ENCODE results near the gene TRAPPC14.

TRAPPC14 gene

DNA sequence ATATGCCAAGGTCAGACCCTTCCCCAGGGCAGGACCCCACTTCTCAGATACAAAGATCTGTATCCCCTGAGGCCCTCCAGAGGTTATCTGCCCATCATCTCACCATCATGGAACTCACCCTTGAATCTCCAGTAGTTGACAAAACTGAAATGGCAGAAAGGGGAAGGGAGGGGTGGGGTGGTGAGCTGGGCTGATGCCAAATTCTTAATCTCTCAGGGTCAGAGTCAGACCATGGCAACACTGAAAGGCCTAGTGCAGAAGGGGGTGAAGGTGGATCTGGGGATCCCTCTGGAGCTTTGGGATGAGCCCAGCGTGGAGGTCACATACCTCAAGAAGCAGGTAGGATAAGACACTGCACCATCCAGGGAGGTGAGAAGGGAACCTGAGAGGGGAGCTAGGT is 36.0 kb downstream of the TRAPPC14 start:
- no peak for DNase-seq

DNA sequence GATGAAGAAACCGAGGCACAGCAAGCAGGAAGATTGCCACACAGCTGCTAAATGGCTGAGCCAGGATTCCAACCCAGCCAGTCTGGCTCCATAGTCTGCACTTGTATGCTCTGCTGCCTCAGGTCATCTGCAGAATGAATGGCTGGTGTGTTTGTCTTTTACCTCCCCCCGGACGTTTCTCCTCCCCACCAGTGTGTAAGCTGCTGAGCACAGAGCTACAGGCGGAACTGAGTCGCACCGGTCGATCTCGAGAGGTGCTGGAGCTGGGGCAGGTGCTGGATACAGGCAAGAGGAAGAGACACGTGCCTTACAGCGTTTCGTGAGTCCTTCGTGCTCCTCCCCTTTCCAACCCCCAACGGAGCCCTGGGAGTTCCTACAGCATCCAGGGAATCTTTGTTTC is 36.5 kb downstream of the TRAPPC14 start:
- no peak for DNase-seq

DNA sequence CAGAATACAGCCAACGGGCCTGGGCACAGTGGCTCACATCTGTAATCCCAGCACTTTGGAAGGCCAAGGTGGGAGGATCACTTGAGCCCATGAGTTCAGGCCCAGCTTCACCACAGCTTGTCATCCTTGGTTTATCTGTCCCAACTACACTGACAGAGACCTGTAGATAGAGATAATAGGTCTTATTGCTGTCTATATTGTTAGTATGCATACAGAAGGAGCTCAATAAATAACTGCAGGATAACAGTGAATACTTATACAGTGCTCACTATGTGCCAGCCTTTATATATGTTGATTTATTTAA is 37.8 kb downstream of the TRAPPC14 start:
- DNase-seq: no peak

DNA sequence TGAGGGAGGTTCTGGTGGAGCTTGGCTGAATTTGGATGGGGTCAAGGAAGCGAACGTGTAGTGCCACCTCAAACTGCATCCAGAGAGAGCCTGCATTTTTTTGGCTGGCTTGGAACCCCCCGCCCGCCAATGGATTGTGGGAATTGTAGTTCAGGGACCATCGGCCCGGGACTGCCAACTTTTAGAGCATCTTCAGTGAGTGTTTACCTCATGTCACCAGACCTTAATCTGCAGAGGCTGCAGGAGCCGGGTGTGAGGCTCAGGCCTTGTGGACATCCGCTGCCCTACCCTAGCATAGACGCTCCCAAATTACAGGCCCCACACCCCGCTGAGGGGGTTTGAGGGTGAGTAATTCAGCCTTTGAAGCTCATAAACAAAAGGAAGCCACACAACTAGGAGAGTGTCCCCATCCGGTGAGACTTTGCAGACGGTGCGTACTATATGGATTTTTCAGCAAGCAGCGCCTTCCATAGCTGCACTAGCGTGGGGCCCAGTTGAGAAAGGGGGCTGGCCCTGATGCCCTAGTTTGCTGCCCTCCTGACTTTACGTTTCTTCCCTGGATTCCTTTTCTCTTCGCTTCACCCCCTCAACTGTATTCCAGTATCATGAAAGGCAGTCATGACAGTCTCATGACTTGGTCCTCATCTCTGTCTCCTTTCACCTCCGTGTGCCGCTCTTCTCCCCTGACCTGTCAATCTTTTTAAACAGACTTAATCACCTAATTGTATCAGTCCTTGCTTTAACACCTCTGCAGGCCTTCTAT is 38.4 kb downstream of the TRAPPC14 start:
- no peak for DNase-seq

DNA sequence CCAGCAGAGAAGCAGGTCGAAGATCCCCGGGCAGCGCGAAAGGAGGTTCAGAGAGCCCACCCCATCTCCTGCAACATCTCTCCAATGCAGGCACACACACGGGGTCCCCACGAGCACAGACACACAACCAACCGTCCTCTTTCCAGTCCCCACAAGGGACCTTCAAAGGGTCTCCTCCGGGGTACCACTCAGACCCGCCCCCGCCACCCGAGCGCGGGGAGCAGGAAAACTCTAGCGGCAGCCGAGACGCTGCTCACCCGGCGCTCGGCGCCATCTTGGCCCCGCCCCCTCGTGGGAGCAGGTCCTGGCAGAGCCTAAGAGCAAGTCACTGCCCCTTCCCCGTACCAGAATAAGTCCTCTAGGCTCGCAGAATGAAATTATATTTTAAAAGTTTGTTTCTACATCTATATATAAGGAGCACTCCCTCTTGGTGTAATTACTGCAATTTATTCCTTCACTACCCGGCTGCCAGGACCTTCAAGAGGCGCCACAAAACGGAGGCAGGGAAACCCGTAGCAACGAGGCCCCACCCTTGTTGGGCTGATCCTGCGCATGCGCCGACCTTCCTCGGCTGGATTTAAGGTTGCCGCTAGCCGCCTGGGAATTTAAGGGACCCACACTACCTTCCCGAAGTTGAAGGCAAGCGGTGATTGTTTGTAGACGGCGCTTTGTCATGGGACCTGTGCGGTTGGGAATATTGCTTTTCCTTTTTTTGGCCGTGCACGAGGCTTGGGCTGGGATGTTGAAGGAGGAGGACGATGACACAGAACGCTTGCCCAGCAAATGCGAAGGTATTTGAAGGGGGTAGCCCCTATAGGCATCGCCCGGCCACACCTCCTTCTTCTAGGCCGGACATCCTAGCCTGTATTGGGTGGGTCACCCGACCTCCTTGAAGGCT is 39.2 kb downstream of the TRAPPC14 start, which contains the start of the genes CNPY4 and TAF6:
TSS of gene CNPY4 (plus strand) at position 563 of the 898 bp plus-strand sequence. CDS start at position 674, 111 bp downstream.
TSS of gene TAF6 (minus strand) at position 287 of the 898 bp plus-strand sequence. CDS start 5,149 bp downstream, outside the sequence.
- peak; percentile 96 for DNase-seq

DNA sequence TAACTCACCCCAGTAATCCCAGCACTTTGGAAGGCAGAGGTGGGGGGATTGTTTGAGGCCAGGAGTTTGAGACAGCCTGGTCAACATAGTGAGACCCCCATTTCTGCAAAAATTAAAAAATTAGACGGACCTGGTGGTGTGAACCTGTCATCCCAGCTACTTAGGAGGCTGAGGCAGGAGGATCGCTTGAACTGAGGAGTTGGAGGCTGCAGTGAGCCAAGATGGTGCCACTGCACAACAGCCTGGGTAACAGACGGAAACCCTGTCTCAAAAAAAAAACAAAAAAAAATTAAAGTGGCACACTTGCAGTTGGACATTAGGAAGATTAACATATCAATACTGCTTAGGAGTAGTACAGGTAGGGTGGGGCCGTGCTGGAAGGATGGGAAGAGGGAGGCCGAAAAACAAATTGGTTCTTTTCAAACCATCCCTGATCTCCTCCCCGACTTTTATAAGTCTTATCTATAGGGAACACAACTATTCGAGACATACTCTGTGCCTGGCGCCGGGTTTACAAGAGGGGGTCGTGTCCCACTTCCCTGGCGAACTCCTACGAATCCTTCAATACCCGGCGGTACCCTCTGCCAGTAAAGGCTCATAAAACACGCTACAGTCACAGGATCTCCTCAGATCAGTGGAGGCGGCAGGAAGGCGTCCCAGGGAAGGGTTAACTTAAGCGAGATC is 40.0 kb downstream of the TRAPPC14 start:
- no peak for DNase-seq

DNA sequence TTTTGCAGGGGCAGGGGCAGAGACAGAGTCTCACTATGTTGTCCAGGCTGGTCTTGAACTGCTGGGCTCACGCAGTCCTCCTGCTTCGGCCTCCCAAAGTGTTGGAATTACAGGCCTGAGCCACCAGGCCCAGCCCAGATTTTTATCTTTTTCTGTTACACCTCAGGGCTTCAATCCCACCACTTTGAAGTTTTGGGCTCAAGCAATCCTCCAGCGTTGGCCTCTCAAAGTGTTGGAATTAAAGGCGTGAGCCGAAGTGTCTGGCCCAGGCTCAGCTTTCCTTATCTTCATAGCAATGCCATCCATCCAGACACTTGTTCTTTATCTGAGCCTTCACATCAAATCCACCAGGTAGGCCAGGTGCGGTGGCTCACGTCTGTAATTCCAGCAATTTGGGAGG is 43.5 kb downstream of the TRAPPC14 start:
- DNase-seq: no peak

DNA sequence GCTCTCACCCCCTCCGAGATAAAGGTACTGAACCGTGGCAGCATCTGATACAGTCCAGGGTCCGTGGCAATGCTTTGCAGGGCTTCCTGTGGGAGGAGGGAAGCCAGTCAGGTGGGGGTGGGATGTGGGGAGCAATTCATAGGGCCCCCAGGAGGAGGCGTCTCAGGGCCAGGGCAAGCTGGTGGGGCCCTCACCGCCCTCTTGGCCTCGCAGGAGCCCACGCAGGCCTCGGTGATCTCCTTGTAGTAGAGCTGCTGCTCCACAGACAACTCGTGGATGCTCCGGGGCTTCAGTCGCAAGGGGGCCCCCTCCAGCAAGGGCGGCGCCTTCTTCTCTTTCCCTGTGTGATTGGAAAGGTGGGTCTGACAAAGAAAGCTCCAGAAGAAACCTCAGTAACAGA is 46.6 kb downstream of the TRAPPC14 start:
- no peak for DNase-seq

DNA sequence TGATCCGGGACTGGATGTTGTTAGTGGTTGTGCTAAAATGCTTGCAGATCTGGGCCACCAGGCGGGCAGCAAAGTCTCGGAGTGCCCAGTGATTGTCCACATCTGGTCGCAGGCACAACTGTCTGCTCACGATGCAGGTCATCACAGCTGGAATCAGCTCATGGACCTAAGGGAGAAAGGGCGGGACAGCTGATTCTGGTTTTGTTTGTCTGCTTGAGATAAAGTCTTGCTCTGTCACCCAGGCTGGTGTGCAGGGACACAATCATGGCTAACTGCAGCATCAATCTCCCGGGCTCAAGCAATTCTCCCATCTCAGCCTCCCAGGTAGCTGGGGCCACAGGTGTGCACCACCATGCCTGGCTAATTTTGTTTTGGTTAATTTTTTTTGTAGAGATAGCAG is 47.4 kb downstream of the TRAPPC14 start:
- DNase-seq: no peak

DNA sequence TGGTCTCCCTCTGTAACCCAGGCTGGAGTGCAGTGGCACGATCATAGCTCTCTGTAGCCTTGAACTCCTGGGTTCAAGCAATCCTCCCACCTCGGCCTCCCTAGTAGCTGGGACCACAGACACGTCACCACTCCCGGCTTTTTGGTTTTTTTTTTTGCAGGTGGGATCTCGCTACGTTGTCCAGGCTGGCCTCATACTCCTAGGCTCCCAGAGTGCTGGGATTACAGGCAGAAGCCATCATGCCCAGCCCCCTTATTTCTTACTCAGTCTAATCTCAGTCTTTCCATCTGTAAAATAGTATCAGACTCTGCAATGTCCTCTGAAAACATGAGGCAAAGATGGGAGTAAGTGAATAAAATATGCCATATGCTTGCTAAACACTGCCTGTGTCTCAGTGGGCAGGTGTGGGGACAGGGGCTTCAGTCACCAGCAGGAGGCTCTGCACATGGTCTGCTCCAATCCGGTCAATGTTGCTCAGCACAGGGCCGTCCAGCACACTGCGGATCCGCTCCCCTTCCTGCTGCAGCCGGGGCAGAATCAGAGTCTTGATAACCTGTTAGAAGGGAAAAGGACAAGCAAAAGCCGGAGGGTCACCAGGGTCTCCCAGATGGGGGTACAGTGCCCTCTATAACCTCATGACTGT is 48.9 kb downstream of the TRAPPC14 start:
- DNase-seq: no peak

DNA sequence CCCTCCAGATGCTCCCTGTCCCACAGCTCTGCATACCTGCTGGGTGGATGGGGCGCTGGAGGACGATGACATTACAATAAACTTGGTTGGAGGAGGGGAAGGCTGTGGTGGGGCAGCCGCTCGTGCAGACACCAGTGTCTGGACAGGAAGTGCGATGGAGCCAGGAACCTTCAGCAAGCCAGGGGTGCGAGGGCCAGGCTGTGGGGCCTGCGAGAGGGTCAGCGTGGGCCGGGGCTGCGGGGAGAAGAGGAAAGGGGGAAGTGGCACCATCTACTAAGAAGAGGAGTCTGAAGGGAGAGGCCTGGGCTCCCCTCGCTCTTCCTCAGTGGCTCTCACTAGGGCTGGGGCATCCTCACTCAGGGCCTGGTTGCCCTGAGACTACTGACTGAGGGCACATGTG is 50.6 kb downstream of the TRAPPC14 start:
- no peak for DNase-seq

DNA sequence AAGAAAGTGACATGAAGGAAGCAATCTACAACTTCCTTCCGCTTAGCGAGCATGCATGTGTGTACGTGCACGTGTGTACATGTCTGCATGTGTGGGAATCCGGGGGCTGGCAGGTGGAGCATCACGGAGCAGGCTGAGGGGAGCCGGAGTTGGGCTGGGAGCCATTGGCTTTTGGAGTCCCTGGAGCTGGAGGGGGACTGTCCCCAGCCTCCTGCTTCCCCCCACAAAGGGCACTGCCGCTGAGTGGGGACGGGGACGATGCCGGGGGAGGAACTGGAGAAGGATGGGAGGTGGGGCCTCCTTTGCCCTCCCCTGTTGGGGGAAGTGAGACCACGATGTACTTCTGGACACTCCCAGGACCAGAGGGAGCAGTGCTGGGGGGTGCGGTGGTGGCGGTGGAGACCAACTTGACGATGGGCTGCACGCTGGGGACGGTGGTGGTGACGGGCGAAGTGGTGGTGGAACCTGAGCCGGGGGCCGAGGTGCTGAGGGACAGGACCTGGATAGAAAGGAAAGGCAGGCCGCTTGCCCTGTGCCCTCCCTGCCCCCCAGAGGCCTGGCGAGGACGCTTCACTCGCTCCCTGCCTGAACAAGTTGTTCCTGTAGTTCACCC is 51.3 kb downstream of the TRAPPC14 start:
- no peak for DNase-seq

DNA sequence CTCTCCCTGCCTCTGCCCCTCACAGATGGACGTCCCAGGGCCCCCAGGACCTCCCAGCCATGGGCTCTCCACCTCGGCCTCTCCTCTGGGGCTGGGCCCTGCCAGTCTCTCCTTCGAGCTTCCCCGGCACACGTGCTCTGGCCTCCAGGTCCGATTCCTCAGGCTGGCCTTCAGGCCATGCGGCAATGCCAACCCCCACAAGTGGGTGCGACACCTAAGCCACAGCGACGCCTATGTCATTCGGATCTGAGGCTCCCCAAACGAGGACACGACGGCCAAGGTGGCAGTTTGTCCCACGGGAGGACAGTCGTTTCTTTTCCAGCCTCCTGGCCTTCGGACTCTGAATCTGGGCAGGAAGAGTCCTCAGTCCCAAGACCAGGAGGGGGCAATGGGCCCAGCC is 51.9 kb downstream of the TRAPPC14 start:
- DNase-seq: no peak

DNA sequence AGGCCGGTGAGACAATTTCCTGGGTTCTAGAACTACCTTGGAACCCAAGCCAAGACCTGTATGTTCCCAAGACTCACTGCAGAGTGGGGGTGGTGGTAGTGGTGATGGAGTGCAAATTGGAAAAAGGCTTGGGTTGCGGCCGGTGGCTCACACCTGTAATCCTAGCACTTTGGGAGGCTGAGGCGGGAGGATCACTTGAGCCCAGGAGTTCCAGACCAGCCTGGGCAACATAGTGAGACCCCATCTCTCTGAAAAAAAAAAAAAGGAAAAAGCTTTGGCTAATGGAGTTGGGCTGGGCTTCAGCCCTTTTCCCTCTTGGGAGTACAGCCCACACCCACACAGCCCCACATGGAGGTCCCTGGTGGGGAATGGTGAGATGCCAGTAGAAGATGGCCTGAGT is 53.0 kb downstream of the TRAPPC14 start:
- no peak for DNase-seq

All from activated CD8-positive, alpha-beta memory T cell treated with anti-CD3 and anti-CD28 coated beads for 24 hours (primary cell).